ELR (cell line): Measurements from ENCODE around the gene SOCS1.

Source experiments
- DNase-seq: peaks from one replicate; pipeline ENCODE4 v3.0.0-alpha.2; 2015; ENCODE audit warnings: low read depth

The SOCS1 gene

GRCh38 chr16:11204513-11205047 lies 51.4 kb downstream of the SOCS1 start:
- no peak for DNase-seq
